Fibroblast of pulmonary artery (primary cell): ENCODE data around the gene MTHFR.

Experiments used
- DNase-seq: peaks from one replicate; pipeline ENCODE4 v3.0.0-alpha.2; 2010; ENCODE audit warnings: low read depth
- H3K4me3 ChIP-seq: replicated peaks from 2 replicates; pipeline ENCODE4 v1.5.1; 2011; ENCODE audit warnings: low read depth, mild to moderate bottlenecking, control low read depth, low read length, moderate library complexity
- TF ChIP-seq, protein P1 (sequence below): IDR thresholded peaks from 2 replicates; pipeline ENCODE4 v1.5.1; 2011; ENCODE audit warnings: mild to moderate bottlenecking, control low read depth, low read length, inconsistent platforms; ENCODE audit errors: missing control alignments

Gene MTHFR

DNA sequence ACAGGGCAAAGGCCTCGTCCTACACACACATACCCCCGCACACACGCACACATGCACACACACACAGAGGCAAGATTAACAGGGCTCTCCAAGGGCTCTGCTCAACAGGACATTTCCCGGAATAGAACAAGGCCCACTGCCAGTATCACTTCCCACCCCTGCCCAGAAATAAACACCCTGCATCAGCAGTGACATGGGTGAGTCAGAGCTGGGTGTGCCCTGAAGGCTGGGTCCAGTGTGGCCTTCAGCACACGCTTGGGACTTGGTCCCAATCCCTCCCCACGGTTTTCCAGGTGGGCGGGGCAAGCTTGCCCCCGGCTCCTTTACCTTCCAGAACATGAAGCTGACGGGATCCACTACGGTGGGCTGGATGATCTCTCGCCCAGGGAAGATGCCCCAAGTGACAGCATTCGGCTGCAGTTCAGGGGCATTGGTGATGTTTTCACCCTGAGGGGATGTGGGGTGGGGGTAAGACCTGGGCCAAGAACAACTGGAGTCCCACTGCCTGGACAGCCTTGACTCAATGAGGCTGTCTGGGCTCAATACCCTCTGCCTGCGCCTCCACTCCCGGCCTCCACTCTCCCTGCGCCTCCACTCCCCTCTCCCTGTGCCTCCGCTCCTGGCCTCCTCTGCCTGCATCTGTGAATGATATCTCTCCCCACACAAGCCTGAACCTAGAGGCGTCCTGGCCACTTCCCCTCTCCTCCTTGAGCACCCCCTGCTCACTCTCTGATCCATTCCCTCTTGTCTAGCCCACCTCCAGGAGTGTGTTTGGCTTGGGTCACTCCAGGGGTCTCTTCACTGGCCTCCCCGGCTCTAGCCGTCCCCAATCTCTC lies 14.7 kb downstream of the MTHFR start:
- TF ChIP-seq, protein P1, sequence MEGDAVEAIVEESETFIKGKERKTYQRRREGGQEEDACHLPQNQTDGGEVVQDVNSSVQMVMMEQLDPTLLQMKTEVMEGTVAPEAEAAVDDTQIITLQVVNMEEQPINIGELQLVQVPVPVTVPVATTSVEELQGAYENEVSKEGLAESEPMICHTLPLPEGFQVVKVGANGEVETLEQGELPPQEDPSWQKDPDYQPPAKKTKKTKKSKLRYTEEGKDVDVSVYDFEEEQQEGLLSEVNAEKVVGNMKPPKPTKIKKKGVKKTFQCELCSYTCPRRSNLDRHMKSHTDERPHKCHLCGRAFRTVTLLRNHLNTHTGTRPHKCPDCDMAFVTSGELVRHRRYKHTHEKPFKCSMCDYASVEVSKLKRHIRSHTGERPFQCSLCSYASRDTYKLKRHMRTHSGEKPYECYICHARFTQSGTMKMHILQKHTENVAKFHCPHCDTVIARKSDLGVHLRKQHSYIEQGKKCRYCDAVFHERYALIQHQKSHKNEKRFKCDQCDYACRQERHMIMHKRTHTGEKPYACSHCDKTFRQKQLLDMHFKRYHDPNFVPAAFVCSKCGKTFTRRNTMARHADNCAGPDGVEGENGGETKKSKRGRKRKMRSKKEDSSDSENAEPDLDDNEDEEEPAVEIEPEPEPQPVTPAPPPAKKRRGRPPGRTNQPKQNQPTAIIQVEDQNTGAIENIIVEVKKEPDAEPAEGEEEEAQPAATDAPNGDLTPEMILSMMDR: no peak
- peak; percentile 98 for DNase-seq
- no peak overlapping the region for H3K4me3 ChIP-seq

DNA sequence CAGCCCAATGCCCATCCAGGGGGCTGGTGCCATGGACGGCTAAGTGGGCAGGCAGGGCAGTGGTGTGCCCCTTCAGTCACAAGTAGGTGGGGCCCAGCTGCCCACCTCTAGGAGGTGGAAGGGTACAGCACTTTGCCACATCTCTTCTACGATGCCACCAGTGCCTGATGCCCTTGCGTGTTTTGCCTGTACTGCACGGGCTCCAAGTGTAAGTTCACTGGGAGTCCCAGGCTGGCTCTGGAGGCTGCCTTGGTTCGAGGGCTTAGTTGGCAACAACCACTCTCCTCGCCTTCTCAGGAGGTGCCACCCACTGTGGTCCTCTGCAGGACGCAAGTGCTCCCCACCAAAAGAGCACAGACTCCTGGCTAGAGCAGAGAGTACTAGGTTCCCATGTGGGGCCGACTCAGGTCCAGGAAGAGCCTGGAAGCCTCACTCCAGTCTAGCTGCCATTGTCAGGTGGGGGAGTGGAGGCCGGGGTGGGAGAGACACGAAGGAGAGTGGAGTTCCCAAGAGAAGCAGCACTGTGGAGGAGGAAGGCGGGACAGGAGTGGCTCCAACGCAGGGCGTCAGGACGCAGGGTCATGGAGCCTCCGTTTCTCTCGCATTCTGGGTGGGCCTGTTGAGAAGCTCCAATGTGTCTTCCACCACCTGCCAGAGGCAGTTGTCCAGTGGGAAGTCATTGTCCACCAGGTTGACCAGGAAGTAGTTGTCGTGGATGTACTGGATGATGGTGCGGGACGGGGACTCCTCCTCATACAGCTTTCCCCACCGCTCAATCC lies 15.5 kb downstream of the MTHFR start:
- no peak overlapping the region for H3K4me3 ChIP-seq
- TF ChIP-seq, protein P1: no peak

DNA sequence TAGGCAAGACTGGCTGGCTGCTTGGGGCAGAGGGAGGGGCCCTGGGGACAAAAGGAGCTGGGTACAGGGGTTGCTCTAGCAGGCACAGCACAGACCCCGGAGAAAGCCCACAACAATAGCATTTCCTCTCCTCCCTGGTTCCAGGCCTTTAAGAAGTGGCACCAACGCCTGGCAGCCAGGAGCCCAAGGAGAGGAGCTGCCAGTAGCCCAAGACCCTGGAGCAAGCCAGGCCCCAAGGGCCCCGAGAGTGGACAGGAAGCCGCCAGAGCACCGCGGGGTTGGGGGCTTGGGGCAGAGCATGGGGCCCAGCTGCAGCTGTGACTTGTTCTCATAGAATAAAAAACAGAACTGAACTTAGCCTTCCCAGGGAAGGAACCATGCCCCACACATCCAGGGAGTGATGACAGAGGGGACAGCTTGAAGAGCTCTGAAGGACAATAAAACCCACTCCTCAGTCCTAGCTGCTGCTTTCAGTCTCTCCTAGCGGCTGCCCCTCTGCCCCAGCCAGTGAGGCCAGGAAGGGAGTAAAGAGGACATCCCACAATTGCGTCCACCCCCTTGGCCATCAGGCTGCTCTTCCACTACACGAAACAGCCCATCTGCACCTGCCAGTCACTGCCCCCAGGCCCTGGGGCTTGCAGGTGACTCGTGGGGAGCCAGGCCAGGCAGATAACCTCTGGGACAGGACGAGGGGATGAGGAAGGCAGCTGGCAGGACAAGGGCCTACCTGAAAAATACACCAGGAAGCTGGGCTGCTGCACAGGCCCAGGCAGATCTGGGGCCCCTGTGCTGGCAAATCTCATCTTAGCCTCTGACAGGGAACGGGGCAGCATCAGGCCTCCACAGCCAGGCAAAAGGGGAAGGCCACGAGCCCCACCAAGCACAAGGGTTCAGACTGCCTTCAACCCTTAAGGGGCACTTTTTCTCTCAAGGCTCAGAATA lies 16.4 kb downstream of the MTHFR start:
- H3K4me3 ChIP-seq: no peak overlapping the region
- TF ChIP-seq, protein P1: no peak
- no peak for DNase-seq

More for the DNA sequence above, 15.5 kb downstream of the MTHFR start:
- DNase-seq: no peak

DNA sequence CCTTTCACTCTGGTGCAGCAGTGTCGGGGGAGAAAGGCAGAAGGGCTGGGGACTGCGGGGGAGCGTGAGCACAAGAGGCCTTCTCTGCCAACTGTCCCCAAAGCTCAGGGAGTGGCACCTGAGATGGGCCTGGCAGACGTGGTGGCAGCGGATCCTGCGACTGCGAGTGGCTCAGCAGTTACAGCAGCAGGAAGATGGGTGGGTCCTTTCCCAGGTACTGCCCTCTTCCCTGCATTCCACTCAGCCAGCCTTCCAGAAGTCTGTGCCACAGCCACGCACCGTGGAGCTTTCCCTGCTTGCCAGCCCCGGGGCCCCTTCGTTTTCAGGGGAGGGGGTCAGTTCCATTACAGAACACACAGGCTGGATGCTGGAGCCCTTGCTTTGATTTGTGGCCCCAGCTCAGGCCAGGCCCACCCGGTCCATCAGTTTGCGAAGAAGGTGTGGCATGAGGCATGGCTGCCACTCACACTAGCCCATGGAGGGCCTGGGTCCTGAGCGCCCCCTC lies 17.2 kb downstream of the MTHFR start:
- H3K4me3 ChIP-seq: no peak overlapping the region
- DNase-seq: no peak
- TF ChIP-seq, protein P1: no peak

DNA sequence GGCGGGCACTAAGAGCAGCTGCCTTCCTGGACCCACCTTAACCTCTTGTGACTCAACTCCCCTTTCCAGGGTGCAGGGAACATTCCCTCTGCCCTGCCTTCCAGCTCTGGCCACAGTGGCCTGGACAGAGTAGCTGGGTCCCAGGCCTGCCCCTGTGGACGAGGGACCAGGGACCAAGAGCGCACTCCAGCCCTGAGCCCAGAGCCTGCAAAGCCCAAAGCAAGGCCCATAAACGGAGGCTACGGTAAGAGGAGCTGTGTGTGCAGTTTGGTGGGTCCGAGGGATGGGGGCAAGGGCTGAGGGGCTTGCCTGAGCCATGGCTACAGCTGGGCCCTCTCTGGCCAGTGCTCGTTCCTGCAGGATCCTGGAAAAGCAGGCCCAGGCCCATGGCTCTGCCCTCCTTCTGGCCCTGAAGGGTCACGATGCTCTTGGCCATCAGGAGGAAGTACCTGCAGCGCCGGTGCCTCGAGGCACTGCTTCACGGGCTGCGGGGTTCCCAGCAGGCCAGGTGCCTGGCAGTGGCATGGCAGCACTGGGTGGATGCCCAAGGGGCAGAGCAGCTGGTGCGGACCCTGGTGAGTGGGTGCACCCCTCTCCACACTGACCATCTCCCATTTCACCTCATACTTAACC lies 17.8 kb downstream of the MTHFR start:
- TF ChIP-seq, protein P1: no peak
- no peak overlapping the region for H3K4me3 ChIP-seq
- no peak for DNase-seq
